Prostate gland (tissue), 2 donors: Measurements from ENCODE around the gene LRRC31.

Experiments
- POLR2A ChIP-seq: fragments of 450-650 bp; IDR thresholded peaks from one replicate; pipeline ENCODE4 v1.6.1; 2016; ENCODE audit warnings: antibody characterized with exemption, mild to moderate bottlenecking
- POLR2AphosphoS5 ChIP-seq: sonication (generic); formaldehyde crosslinking; IDR thresholded peaks from one replicate; pipeline ENCODE4 v1.6.1; 2017; ENCODE audit warnings: antibody characterized with exemption
- TF ChIP-seq, protein P1 (sequence below), 4 experiments: fragments of 200-600 bp in 2 of 4; fragments of 450-650 bp in 2 of 4; sonication (generic) in 2 of 4; IDR thresholded peaks; 1 replicate in 3 of 4; 2 replicates in 1 of 4; pipeline ENCODE4 v1.5.1; 2016 to 2019; ENCODE audit warnings: antibody characterized with exemption in 4 of 4, mild to moderate bottlenecking in 2 of 4, moderate library complexity in 2 of 4

- TF ChIP-seq, protein P1, sequence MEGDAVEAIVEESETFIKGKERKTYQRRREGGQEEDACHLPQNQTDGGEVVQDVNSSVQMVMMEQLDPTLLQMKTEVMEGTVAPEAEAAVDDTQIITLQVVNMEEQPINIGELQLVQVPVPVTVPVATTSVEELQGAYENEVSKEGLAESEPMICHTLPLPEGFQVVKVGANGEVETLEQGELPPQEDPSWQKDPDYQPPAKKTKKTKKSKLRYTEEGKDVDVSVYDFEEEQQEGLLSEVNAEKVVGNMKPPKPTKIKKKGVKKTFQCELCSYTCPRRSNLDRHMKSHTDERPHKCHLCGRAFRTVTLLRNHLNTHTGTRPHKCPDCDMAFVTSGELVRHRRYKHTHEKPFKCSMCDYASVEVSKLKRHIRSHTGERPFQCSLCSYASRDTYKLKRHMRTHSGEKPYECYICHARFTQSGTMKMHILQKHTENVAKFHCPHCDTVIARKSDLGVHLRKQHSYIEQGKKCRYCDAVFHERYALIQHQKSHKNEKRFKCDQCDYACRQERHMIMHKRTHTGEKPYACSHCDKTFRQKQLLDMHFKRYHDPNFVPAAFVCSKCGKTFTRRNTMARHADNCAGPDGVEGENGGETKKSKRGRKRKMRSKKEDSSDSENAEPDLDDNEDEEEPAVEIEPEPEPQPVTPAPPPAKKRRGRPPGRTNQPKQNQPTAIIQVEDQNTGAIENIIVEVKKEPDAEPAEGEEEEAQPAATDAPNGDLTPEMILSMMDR (IDR thresholded peaks at IDR 0.05), result no peak
- no peak for TF ChIP-seq POLR2AphosphoS5
- TF ChIP-seq POLR2A, result no peak
Observed at GRCh38 chr3:169847896-169848295, 21.8 kb downstream of the LRRC31 start.
